ENCODE measurements around the gene TCP11L2. TPM values are rescaled to one million over a fixed set of nuclear protein-coding genes. Genes with fewer than 3 reads are reported as not detected.
A peak's percentile ranks its signal among the peaks of the same experiment; 100 is the strongest.

TCP11L2 gene
- polyA plus RNA-seq (2011; rRNA removed), result 16.8 and 22.0 TPM in 2 replicates
- 52.3 and 57.1 TPM in 2 replicates for polyA minus RNA-seq (2011; rRNA and poly(A)+ RNA removed)

DNA sequence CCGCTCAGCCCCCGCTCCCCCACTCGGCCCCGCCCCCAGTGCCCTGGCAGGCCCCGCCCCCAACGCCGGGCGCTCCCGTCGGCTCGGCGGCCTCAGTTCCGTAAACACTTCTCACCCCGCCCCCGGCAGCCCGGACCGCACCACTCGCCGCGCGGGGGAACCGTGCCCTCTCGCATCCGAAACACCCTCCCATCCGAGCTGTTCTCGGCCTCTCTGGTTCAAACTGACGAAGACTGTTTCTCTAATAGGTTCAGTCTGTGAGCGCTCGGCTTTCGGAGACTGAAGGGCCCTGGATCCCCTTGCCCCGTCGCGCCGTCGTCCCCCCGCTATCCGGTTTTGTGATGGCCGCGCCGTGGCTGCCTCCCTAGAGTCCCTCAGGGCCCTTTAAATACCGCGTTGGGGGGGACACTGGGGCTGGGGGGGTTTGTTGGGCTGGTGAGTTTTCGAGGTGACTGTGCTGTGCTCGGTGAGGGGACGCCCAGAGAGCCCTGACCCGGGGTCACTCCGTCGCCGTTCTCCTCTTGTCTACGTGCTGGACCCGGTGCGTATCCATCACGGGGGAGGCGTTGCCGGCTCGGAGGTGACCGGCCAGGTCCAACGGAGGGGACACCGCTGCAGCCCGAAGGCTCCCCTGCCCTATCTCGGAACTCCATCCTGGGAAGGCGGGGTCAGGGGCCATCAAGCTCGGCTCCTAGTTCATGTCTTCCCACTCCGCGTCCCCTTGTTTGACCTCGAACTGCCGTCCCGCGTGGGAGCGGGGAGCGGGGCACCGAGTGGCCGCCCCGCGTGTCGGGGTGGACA is at the start of gene TCP11L2:
Gene TCP11L2 (plus strand): TSS at position 333 of the 801 bp plus-strand sequence. CDS start 8,343 bp downstream, outside the sequence.
- ChIA-PET POLR2A (no interaction called here), CTCF (interaction anchor here (1.1 to 2.2 kb wide), 4 partner anchors 10 to 76 kb away, joined by 4 to 5 read pairs (median 5); partner anchors contain the start of gene POLR3B)
- Histone ChIP-seq H3K4me3 (ENCODE audit: low read depth, low read length) (peak within 1 kb of the TSS; percentile 89), H3K27me3 (ENCODE audit: control insufficient read depth, insufficient read depth, low read length) (no peaks in the 10 kb centered on the region), H3K36me3 (ENCODE audit: control insufficient read depth, insufficient read depth, low read length) (no peaks in the 10 kb centered on the region)
- no peak for DNase-seq (ENCODE audit: low read depth)
- no peak for TF ChIP-seq CTCF (IDR thresholded peaks at IDR 0.05; ENCODE audit: insufficient read depth, low read depth, low read length)

DNA sequence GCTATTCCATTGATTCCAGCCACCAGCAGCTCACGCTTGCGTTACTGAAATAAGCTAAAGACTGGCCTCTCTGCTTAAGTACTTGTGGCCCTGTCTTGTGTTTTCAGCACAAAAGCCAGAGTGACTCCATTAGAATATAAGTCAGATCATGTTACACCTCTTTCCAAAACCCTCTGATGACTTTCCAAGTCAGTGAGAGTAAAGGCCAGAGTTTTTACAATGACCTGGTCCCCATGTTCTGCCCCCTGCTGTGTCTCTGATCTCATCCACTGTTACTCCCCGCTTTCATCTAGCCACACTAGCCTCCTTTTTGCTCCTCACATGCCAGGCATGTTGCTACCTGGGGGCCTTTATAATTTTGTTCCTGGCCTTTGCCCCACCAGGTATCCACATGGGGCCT is 47.8 kb upstream of the TCP11L2 start:
- no peak for TF ChIP-seq CTCF (IDR thresholded peaks at IDR 0.05; ENCODE audit: insufficient read depth, low read depth, low read length)
- H3K27me3 ChIP-seq (ENCODE audit: control insufficient read depth, insufficient read depth, low read length), result no peaks in the 10 kb centered on the region
- no peaks in the 10 kb centered on the region for H3K36me3 ChIP-seq (ENCODE audit: control insufficient read depth, insufficient read depth, low read length)
- no peak overlapping the region for H3K4me3 ChIP-seq (ENCODE audit: low read depth, low read length)
- no peak for DNase-seq (ENCODE audit: low read depth)
- POLR2A ChIA-PET, result no interaction called here
- CTCF ChIA-PET, result interaction anchor here (1.3 to 1.6 kb wide), 2 partner anchors 28 kb away, joined by 7 read pairs; no protein-coding TSS in a partner anchor

DNA sequence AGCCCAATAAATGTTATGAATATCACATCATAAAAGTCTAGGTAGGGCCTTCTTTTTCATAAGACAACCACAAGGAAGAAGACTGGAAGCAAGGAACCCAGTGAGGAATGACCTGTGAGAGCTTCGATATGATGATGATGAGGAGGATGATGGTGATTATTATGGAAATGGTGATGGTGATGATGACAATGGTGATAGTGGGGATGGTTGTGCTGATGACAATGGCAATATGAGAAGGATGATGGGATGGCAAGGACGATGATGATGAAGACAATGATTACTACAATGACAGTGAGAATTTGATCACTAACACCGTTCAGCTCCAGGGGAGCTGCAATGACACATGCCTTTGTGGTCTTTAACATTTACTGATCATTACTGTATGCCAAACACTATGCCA is 47.0 kb upstream of the TCP11L2 start:
- POLR2A ChIA-PET, result no interaction called here

DNA sequence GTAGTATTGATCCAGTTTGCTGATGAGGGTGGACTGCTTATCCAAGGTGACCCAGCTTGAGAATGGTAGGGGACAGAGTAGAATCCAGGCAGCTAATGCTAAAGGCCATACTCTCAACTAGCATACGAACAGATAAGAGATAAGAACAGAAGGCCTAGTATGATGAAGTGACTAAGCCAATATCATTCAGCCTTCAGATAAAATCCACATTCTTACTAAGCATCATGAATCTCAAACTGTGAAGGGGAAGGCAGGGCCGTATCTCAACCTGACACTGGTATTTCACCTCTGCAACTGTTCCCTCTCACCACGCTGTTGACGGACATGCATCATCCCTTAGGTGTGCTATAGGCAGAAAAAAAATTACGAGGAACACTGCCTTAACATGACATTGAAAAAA is 46.6 kb upstream of the TCP11L2 start:
- no peak for DNase-seq (ENCODE audit: low read depth)
- no peaks in the 10 kb centered on the region for H3K27me3 ChIP-seq (ENCODE audit: control insufficient read depth, insufficient read depth, low read length)
- POLR2A ChIA-PET, result interaction anchor here (0.6 kb wide), 1 partner anchor 9 kb away, joined by 3 read pairs; no protein-coding TSS in a partner anchor
- TF ChIP-seq CTCF (IDR thresholded peaks at IDR 0.05; ENCODE audit: insufficient read depth, low read depth, low read length), result no peak
- CTCF ChIA-PET, result interaction anchor here (0.6 to 1.1 kb wide), 3 partner anchors 17 to 30 kb away, joined by 3 to 4 read pairs (median 4); no protein-coding TSS in a partner anchor
- H3K36me3 ChIP-seq (ENCODE audit: control insufficient read depth, insufficient read depth, low read length), result no peaks in the 10 kb centered on the region
- H3K4me3 ChIP-seq (ENCODE audit: low read depth, low read length), result no peak overlapping the region

More for the DNA sequence above, 47.0 kb upstream of the TCP11L2 start:
- no peaks in the 10 kb centered on the region for H3K36me3 ChIP-seq (ENCODE audit: control insufficient read depth, insufficient read depth, low read length)
- no peak for TF ChIP-seq CTCF (IDR thresholded peaks at IDR 0.05; ENCODE audit: insufficient read depth, low read depth, low read length)
- DNase-seq (ENCODE audit: low read depth), result no peak
- no peaks in the 10 kb centered on the region for H3K27me3 ChIP-seq (ENCODE audit: control insufficient read depth, insufficient read depth, low read length)
- CTCF ChIA-PET, result interaction anchor here (1.1 kb wide), 1 partner anchor 17 kb away, joined by 4 read pairs; no protein-coding TSS in a partner anchor
- no peak overlapping the region for H3K4me3 ChIP-seq (ENCODE audit: low read depth, low read length)

DNA sequence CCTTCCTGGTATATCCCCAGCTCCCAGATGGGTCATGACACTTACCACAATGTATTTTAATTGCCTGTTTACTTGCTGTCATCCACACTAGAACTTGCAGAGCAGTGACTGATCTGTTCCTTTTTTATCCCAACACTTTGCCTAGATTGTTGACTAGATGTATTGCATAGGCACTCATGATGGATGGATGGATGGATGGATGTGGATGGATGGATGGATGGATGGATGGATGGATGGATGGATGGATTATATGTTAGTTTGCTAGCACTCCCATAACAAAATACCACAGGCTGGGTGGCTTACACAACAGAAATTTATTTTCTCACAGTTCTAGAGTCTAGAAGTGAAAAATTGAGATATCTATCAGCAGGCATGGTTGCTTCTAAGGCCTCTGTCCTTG is 46.0 kb upstream of the TCP11L2 start:
- DNase-seq (ENCODE audit: low read depth), result no peak
- no peaks in the 10 kb centered on the region for H3K27me3 ChIP-seq (ENCODE audit: control insufficient read depth, insufficient read depth, low read length)
- POLR2A ChIA-PET, result interaction anchor here (0.6 kb wide), 1 partner anchor 8 kb away, joined by 3 read pairs; no protein-coding TSS in a partner anchor
- no peak overlapping the region for H3K4me3 ChIP-seq (ENCODE audit: low read depth, low read length)
- TF ChIP-seq CTCF (IDR thresholded peaks at IDR 0.05; ENCODE audit: insufficient read depth, low read depth, low read length), result no peak
- H3K36me3 ChIP-seq (ENCODE audit: control insufficient read depth, insufficient read depth, low read length), result no peaks in the 10 kb centered on the region
- CTCF ChIA-PET, result interaction anchor here (0.6 to 1.1 kb wide), 4 partner anchors 16 to 40 kb away, joined by 3 to 4 read pairs (median 4); no protein-coding TSS in a partner anchor
